ENCODE measurements around the gene SLC22A7. TPM values are rescaled to one million over a fixed set of nuclear protein-coding genes. Genes with fewer than 3 reads are reported as not detected.
A peak's percentile ranks its signal among the peaks of the same experiment; 100 is the strongest.

SLC22A7 gene
- polyA plus RNA-seq, 4 donors, result 0.10 to 0.50 TPM; not detected in 2

GRCh38 chr6:43276577-43277305 is 21.3 kb upstream of the SLC22A7 start:
- H3K27me3 ChIP-seq (ENCODE audit: control insufficient read depth in 3 of 3, insufficient read depth in 3 of 3, low read length in 3 of 3), result no peaks in the 10 kb centered on the region
- peaks cover 15 to 83% (median 22%) of the 10 kb centered on the region in 3 donors for H3K4me1 ChIP-seq (ENCODE audit: control insufficient read depth in 3 of 3, insufficient read depth in 2 of 3, low read depth in 1 of 3, low read length in 2 of 3)
- H3K4me3 ChIP-seq (ENCODE audit: low read depth in 1 of 3, low read length in 3 of 3), result no peak overlapping the region
- H3K36me3 ChIP-seq (ENCODE audit: control insufficient read depth in 3 of 3, insufficient read depth in 2 of 3, low read depth in 1 of 3, low read length in 3 of 3), result peaks cover 0 to 4% (median 0%) of the 10 kb centered on the region in 3 donors
- DNase-seq (peak; percentile 90 to 94), FAIRE-seq (no peak)
- peak overlapping the region; percentile 85 to 99 (median 97) for H3K27ac ChIP-seq (ENCODE audit: low read depth in 1 of 3, low read length in 2 of 3)
- 17 to 57% (median 34%) methylated on average over 9 to 11 of the region's 11 CpGs for WGBS, 3 donors
- H3K9me3 ChIP-seq (ENCODE audit: control insufficient read depth in 2 of 2, insufficient read depth in 1 of 2, low read depth in 1 of 2, low read length in 1 of 2), result no peaks in the 10 kb centered on the region

DNA sequence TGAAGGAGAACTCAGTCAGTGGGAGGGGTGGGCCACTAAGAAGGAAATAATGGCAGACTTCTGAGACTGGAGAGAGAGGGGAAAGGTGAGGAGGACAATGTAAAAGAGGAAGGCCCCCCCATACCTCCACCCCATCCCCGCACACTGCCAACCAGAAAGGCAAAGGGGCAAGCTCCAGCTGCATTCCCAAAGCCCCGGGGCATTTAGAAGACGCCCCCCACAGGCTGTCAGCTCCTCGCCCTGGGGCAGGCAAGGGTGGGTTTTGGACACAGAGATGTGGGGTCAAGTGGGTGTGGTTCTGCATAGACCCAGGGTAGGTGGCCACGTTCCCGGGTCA is 20.8 kb upstream of the SLC22A7 start:
- H3K4me3 ChIP-seq (ENCODE audit: low read depth in 1 of 3, low read length in 3 of 3), result no peak overlapping the region
- WGBS, 3 donors, result 23 to 62% (median 41%) methylated on average over 6 of the region's 6 CpGs
- H3K27me3 ChIP-seq (ENCODE audit: control insufficient read depth in 3 of 3, insufficient read depth in 3 of 3, low read length in 3 of 3), result no peaks in the 10 kb centered on the region
- H3K9me3 ChIP-seq (ENCODE audit: control insufficient read depth in 2 of 2, insufficient read depth in 1 of 2, low read depth in 1 of 2, low read length in 1 of 2), result no peaks in the 10 kb centered on the region
- DNase-seq (no peak), FAIRE-seq (no peak)
- H3K36me3 ChIP-seq (ENCODE audit: control insufficient read depth in 3 of 3, insufficient read depth in 2 of 3, low read depth in 1 of 3, low read length in 3 of 3), result peaks cover 0 to 4% (median 0%) of the 10 kb centered on the region in 3 donors
- H3K4me1 ChIP-seq (ENCODE audit: control insufficient read depth in 3 of 3, insufficient read depth in 2 of 3, low read depth in 1 of 3, low read length in 2 of 3), result peaks cover 15 to 80% (median 21%) of the 10 kb centered on the region in 3 donors
- peak overlapping the region; percentile 85 to 99 (median 97) for H3K27ac ChIP-seq (ENCODE audit: low read depth in 1 of 3, low read length in 2 of 3)

DNA sequence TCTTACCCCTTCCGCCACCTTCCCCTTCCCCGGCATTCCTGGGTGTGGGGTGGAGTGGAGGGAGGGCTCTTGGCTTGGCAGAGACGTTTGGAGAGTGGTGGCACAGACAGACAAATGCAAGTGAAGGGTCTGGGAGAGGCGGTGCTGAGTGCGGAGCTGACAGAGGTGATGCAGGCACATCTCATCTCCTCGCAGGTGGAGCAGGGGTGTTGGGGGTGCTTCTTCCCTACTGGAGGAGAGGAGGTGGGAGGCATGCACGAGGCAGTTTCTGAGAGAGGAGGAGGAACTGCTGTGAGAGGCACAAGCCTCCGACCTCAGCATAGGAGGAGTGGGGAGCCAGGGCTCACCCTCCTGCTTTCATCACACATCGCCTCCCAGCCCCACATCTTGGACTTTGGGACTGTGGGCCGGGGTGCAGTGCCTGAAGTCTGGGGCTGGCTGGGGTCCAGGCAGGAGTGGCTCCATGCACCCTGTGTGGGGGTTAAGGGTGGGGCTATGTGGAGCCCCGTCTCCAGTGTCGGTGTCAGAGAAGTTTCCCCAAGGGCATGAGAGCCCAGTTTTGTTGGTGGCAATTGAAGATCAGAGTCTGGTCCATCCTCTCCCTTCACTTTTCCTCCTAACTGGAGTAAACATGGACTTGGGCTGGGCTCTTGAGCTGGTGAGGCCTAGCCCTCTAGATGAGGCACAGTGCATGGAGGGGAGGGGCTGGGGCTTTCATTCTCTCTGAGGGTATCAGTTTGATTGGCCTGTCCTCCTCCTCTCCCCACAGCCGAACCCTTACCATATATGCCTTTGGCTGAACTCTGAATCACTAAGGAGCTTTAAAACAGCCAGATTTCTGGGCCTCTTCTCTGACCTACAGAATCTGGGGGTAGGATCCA is 20.2 kb upstream of the SLC22A7 start:
- DNase-seq (peak; percentile 94 to 98), FAIRE-seq (no peak)
- Histone ChIP-seq H3K36me3 (ENCODE audit: control insufficient read depth in 3 of 3, insufficient read depth in 2 of 3, low read depth in 1 of 3, low read length in 3 of 3) (peaks cover 0 to 4% (median 0%) of the 10 kb centered on the region in 3 donors), H3K27ac (ENCODE audit: low read depth in 1 of 3, low read length in 2 of 3) (peak overlapping the region; percentile 85 to 99 (median 97)), H3K4me3 (ENCODE audit: low read depth in 1 of 3, low read length in 3 of 3) (no peak overlapping the region), H3K4me1 (ENCODE audit: control insufficient read depth in 3 of 3, insufficient read depth in 2 of 3, low read depth in 1 of 3, low read length in 2 of 3) (peaks cover 15 to 77% (median 21%) of the 10 kb centered on the region in 3 donors), H3K9me3 (ENCODE audit: control insufficient read depth in 2 of 2, insufficient read depth in 1 of 2, low read depth in 1 of 2, low read length in 1 of 2) (no peaks in the 10 kb centered on the region), H3K27me3 (ENCODE audit: control insufficient read depth in 3 of 3, insufficient read depth in 3 of 3, low read length in 3 of 3) (no peaks in the 10 kb centered on the region)
- WGBS, 3 donors, result 17 to 58% (median 36%) methylated on average over 13 of the region's 13 CpGs

- DNase-seq, result peak; percentile 89 to 98
- Histone ChIP-seq H3K27me3 (ENCODE audit: control insufficient read depth in 3 of 3, insufficient read depth in 3 of 3, low read length in 3 of 3) (no peaks in the 10 kb centered on the region), H3K36me3 (ENCODE audit: control insufficient read depth in 3 of 3, insufficient read depth in 2 of 3, low read depth in 1 of 3, low read length in 3 of 3) (peaks cover 0 to 4% (median 0%) of the 10 kb centered on the region in 3 donors), H3K4me1 (ENCODE audit: control insufficient read depth in 3 of 3, insufficient read depth in 2 of 3, low read depth in 1 of 3, low read length in 2 of 3) (peaks cover 15 to 71% (median 21%) of the 10 kb centered on the region in 3 donors), H3K27ac (ENCODE audit: low read depth in 1 of 3, low read length in 2 of 3) (peak overlapping the region; percentile 85 to 99 (median 97)), H3K4me3 (ENCODE audit: low read depth in 1 of 3, low read length in 3 of 3) (no peak overlapping the region), H3K9me3 (ENCODE audit: control insufficient read depth in 2 of 2, insufficient read depth in 1 of 2, low read depth in 1 of 2, low read length in 1 of 2) (no peaks in the 10 kb centered on the region)
- no peak for FAIRE-seq
- 13 to 41% (median 28%) methylated on average over 4 of the region's 4 CpGs for WGBS, 3 donors
Observed at GRCh38 chr6:43278524-43279078, 19.5 kb upstream of the SLC22A7 start.

DNA sequence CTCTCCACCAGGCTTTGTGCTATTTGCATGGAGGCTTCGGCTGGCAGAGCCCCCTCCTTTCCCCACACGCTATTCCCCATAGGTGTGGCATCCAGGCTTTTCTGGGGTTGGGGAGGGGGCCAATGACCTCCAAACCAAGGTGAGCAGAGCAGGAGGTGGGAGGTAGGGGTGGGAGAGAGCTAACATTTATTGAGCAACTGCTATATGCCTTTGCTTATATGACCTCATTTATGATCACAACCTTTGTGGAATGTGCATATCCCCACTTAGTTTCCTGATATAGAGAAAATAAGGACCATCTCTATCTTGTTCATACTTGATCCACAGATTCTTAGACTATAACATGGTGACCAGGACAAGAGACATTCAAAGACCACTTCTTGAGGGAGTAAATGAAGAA is 17.8 kb upstream of the SLC22A7 start:
- no peaks in the 10 kb centered on the region for H3K27me3 ChIP-seq (ENCODE audit: control insufficient read depth in 3 of 3, insufficient read depth in 3 of 3, low read length in 3 of 3)
- H3K9me3 ChIP-seq (ENCODE audit: control insufficient read depth in 2 of 2, insufficient read depth in 1 of 2, low read depth in 1 of 2, low read length in 1 of 2), result no peaks in the 10 kb centered on the region
- 85 to 87% (median 86%) methylated on average over 2 of the region's 2 CpGs for WGBS, 3 donors
- H3K36me3 ChIP-seq (ENCODE audit: control insufficient read depth in 3 of 3, insufficient read depth in 2 of 3, low read depth in 1 of 3, low read length in 3 of 3), result peaks cover 0 to 4% (median 0%) of the 10 kb centered on the region in 3 donors
- peaks cover 14 to 57% (median 15%) of the 10 kb centered on the region in 3 donors for H3K4me1 ChIP-seq (ENCODE audit: control insufficient read depth in 3 of 3, insufficient read depth in 2 of 3, low read depth in 1 of 3, low read length in 2 of 3)
- H3K4me3 ChIP-seq (ENCODE audit: low read depth in 1 of 3, low read length in 3 of 3), result no peak overlapping the region
- DNase-seq, result no peak
- no peak overlapping the region for H3K27ac ChIP-seq (ENCODE audit: low read depth in 1 of 3, low read length in 2 of 3)
- no peak for FAIRE-seq

DNA sequence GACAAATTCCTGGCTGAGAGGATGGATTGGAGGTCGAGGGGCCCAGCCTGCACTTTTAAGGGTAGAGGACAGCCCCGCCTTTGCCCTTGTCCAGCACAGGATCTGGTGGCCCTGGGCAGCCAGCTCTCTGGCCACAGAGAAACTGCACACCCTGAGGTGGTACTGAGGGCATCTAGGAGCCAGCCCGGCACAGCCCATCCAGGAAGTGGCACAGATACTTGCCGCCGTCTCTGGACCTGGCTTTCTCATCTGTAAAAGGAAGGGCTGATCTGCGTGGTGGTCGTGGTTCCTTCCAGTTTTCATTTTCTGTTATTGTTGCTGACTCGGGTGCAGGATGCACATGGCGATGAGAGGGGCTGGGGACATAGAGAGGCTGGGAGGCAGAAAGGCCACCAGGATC is 16.0 kb upstream of the SLC22A7 start:
- Histone ChIP-seq H3K4me1 (ENCODE audit: control insufficient read depth in 3 of 3, insufficient read depth in 2 of 3, low read depth in 1 of 3, low read length in 2 of 3) (peaks cover 8 to 52% (median 9%) of the 10 kb centered on the region in 3 donors), H3K36me3 (ENCODE audit: control insufficient read depth in 3 of 3, insufficient read depth in 2 of 3, low read depth in 1 of 3, low read length in 3 of 3) (peaks cover 0 to 1% (median 0%) of the 10 kb centered on the region in 3 donors), H3K4me3 (ENCODE audit: low read depth in 1 of 3, low read length in 3 of 3) (no peak overlapping the region), H3K9me3 (ENCODE audit: control insufficient read depth in 2 of 2, insufficient read depth in 1 of 2, low read depth in 1 of 2, low read length in 1 of 2) (no peaks in the 10 kb centered on the region), H3K27ac (ENCODE audit: low read depth in 1 of 3, low read length in 2 of 3) (no peak overlapping the region), H3K27me3 (ENCODE audit: control insufficient read depth in 3 of 3, insufficient read depth in 3 of 3, low read length in 3 of 3) (no peaks in the 10 kb centered on the region)
- WGBS, 3 donors, result 59 to 63% (median 60%) methylated on average over 9 of the region's 9 CpGs
- FAIRE-seq, result no peak
- DNase-seq, result no peak

DNA sequence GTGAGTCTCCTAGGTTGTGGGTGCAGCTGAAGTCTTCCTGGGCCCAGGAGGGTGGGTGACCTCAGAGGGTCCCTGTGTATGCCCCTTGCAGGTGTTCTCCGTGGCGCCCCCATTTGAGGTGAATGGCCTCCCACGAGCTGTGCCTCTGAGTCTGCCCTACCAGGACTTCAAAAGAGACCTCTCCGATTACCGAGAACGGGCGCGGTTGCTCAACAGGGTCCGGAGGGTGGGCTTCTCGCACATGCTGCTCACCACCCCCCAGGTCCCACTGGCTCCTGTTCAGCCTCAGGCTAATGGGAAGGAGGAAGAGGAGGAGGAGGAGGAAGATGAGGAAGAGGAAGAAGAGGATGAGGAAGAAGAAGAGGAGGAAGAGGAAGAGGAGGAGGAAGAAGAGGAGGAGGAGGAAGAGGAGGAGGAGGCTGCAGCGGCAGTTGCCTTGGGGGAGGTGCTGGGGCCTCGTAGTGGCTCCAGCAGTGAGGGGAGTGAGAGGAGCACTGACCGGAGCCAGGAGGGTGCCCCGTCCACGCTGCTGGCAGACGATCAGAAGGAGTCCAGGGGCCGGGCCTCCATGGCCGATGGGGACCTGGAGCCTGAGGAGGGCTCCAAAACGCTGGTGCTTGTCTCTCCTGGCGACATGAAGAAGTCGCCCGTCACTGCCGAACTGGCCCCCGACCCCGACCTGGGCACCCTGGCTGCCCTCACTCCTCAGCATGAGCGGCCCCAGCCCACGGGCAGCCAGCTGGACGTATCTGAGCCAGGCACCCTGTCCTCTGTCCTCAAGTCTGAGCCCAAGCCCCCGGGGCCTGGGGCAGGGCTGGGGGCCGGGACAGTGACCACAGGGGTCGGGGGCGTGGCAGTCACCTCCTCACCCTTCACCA is 15.2 kb upstream of the SLC22A7 start:
- no peak overlapping the region for H3K27ac ChIP-seq (ENCODE audit: low read depth in 1 of 3, low read length in 2 of 3)
- DNase-seq (no peak), FAIRE-seq (no peak)
- WGBS, 3 donors, result 75 to 84% (median 79%) methylated on average over 31 to 32 of the region's 32 CpGs
- no peak overlapping the region for H3K4me3 ChIP-seq (ENCODE audit: low read depth in 1 of 3, low read length in 3 of 3)
- H3K27me3 ChIP-seq (ENCODE audit: control insufficient read depth in 3 of 3, insufficient read depth in 3 of 3, low read length in 3 of 3), result no peaks in the 10 kb centered on the region
- H3K4me1 ChIP-seq (ENCODE audit: control insufficient read depth in 3 of 3, insufficient read depth in 2 of 3, low read depth in 1 of 3, low read length in 2 of 3), result peaks cover 5 to 52% (median 8%) of the 10 kb centered on the region in 3 donors
- no peaks in the 10 kb centered on the region for H3K9me3 ChIP-seq (ENCODE audit: control insufficient read depth in 2 of 2, insufficient read depth in 1 of 2, low read depth in 1 of 2, low read length in 1 of 2)
- no peaks in the 10 kb centered on the region for H3K36me3 ChIP-seq (ENCODE audit: control insufficient read depth in 3 of 3, insufficient read depth in 2 of 3, low read depth in 1 of 3, low read length in 3 of 3)

All from small intestine (tissue), 7 donors.